Cardiac fibroblast (primary cell): Measurements from ENCODE around the gene EEFSEC.
A peak's percentile ranks its signal among the peaks of the same experiment; 100 is the strongest.

Experiments
- DNase-seq, 2 donors: peaks; one replicate each; pipeline versions ENCODE4 v3.0.0 to v3.0.0-alpha.2; 2010; ENCODE audit warnings: low read depth in 2 of 2
- H3K4me3 ChIP-seq, 2 donors: replicated peaks in 1 of 2; 1 replicate in 1 of 2; 2 replicates in 1 of 2; pipeline ENCODE4 v1.5.1; 2011; ENCODE audit warnings: low read depth in 2 of 2, low read length in 2 of 2, mild to moderate bottlenecking in 2 of 2, moderate library complexity in 1 of 2
- TF ChIP-seq, protein P1 (sequence below): IDR thresholded peaks from one replicate; pipeline ENCODE4 v1.5.1; 2011; ENCODE audit warnings: low read depth, mild to moderate bottlenecking, low read length, inconsistent platforms

EEFSEC gene

DNA sequence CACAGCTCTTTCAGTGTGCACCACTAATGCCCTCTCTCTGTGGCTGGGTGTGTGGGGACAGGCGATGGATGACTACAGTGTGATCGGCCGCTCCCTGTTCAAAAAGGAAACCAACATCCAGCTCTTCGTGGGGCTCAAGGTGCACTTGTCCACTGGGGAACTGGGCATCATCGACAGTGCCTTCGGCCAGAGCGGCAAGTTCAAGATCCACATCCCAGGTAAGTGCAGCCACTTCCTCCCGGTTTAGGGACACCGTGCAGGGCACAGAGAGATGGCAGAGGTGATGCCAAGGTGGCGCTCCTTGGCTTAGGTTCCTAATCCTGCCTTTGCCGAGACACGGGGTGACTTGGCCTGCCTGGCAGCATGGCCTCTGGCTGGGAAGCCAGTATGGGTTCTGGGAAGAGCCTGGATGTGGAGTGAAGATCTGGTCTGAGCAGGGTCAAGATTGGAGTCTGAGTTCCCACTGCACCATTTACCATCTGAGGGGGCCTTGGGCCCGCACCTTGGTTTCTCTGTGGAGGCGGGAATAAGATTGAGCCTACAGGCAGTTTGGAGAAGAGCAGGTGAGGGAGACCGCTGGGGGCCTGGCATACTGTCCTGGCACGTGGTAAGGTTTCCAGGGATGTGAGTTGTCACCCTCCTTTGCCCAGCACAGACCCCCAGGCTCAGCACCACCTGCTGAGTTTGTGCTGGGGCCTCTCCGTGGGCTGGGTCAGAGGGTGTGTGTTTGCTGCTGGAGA lies 205.0 kb downstream of the EEFSEC start:
- TF ChIP-seq, protein P1, sequence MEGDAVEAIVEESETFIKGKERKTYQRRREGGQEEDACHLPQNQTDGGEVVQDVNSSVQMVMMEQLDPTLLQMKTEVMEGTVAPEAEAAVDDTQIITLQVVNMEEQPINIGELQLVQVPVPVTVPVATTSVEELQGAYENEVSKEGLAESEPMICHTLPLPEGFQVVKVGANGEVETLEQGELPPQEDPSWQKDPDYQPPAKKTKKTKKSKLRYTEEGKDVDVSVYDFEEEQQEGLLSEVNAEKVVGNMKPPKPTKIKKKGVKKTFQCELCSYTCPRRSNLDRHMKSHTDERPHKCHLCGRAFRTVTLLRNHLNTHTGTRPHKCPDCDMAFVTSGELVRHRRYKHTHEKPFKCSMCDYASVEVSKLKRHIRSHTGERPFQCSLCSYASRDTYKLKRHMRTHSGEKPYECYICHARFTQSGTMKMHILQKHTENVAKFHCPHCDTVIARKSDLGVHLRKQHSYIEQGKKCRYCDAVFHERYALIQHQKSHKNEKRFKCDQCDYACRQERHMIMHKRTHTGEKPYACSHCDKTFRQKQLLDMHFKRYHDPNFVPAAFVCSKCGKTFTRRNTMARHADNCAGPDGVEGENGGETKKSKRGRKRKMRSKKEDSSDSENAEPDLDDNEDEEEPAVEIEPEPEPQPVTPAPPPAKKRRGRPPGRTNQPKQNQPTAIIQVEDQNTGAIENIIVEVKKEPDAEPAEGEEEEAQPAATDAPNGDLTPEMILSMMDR: no peak
- DNase-seq: no peak
- H3K4me3 ChIP-seq: no peak overlapping the region

DNA sequence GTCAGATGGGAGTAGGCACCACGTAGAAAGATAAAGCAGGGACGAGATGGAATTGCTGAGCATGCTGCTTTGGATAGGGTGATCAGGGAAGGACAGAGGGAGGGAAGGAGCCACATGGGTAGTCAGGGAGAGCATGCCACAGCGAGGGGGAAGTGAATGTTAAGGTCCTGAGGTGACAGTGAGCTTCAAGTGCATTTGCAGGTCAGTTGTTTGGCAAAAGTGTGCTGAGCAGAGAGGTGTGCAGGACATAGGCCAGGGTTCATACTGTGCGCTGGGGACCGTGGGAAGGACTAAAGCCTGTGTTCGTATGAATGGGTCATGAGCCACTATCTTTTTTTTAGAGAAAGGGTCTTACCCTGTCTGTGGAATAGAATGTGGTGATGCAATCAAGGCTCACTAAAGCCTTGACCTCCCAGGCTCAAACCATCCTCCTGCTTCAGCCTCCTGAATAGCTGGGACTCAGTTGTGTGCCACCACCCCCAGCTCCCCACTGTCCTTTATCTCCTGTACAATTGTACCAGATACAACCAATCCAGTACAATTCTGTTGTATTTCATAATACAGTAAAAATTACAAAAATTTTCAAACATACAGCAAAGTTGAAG lies 205.9 kb downstream of the EEFSEC start:
- DNase-seq: no peak
- TF ChIP-seq, protein P1: no peak
- no peak overlapping the region for H3K4me3 ChIP-seq

DNA sequence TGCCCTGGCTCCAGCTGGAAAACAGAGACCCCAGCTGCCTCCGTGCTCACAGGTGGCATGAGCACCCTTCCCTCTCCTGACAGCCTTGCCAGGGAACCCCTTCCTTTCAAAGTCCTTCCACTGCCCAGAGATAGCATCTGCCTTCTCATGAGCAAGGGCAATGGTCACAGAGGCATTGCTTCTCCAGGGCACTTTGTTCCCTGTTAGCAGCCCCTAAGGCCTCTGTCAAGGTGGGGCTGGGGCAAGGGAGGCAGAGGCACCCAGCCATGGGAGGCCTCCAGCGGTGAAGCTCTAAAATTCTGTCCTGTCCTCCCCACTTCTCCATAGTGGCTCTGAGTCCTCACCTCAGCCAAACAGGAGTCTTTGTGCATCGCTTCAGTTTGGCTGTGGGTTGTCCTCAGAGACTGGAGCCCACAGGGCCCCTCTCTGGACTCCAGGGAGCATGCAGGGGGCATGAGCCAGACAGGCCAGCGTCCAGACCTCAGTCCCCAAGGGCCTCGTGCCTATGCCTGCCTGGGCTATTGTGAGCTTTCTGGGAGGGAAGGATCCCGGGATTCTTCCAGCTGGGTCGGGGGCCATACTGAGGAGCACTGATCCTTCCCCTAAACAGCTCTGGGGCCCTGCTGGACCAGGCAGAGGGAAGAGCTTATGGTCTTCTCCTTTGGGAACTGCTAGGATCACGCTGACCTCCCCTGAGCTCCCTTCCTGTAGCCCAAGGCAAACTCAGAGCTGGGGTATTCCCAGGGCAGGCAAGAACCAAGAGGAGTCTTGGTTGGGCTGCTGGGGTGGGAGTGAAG lies 206.8 kb downstream of the EEFSEC start:
- TF ChIP-seq, protein P1: no peak
- peak in 1 of 2 donors; percentile 10 for DNase-seq
- no peak overlapping the region for H3K4me3 ChIP-seq

DNA sequence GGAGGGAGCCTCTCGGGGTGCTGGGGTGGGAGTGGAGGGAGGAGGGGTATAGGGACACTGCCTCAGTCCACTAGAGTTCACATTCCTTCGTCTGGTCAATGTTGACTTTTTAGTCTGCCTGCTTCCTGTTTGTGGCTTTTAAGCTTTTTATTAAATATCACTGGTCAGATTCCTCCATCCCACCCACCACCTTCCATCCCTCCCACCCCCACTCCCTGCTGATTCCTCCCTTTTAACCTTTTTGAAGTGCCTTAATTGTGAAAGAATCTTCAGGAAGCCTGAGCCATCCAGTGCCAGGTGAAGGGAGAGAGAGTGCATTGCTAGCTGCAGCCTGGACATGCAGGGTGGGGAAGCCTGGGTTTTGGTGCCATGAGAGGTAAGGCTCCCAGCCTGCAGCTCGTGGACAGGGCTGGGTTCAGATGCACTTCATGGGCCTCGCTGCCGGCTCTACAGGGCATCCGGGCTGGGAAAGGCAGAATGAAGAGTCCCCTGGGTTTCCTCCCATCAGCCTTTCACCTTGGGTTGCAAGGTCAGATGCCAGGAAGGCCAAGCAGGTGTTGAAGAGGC lies 207.5 kb downstream of the EEFSEC start:
- H3K4me3 ChIP-seq: no peak overlapping the region
- TF ChIP-seq, protein P1: no peak
- DNase-seq: peak in 1 of 2 donors; percentile 16

DNA sequence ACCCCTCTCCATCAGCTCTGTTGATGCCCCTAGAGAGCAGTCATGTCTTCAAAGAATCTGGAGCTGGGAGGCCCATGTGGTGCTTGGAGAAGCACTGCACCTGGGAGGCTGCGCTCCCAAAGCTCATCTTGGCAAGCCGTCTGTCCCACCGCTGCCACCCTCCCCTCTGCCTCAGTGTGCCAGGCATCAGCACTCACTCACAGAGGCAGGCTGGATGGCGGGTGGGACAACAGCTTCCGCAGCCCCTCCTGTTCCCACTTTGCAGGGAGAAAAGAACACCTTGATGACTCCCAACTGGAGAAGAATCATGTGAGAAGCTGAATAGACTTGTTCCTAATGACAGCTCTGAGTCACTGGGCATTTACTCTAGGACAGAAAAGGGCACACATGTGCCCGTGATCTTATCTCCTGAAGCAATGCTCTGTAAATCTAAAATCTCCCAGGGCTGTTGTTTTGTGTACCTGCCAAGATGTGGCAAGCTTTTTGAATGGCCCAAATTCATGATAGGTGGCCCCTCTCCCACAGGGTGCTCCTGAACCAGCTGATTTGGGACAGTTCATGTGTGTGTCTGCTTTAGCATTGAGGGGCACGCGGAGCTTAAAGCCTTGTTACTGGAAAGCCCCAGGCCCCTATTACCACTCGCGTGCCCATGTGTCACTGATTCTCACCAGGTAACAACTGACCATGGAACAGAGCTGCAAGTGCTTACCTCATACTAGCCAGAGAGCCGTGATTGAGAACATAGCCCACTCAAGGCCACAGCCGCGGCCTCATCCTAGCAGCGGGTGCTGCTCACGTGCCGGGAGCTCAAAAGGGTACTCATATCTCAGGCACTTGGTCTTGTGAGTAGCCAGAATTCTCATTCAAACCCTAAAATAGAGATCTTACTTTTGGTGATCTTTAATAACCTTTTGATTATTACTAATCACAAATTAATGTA lies 209.0 kb downstream of the EEFSEC start:
- TF ChIP-seq, protein P1: no peak
- no peak for DNase-seq

DNA sequence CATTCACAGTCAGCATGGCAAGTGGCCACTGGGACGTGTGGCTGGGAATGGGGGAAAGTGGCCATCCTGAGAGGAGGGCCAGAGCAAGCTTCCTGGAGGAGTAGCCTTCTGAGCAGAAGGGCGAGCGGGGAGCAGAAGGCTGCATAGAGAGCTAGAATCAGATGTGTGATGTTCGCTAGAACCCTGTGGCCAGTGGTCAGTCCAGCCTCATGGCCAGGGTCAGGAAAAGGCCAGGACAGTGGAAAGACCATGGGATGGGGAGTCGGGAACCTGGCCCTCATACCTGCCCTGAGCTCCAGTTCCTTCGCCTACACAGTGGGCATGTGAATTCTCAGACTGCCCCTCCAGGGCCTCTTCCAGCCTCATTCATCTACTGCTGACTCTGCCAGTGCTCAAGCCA lies 211.0 kb downstream of the EEFSEC start:
- no peak overlapping the region for H3K4me3 ChIP-seq
- no peak for DNase-seq
- TF ChIP-seq, protein P1: no peak

More for the DNA sequence above, 209.0 kb downstream of the EEFSEC start:
- no peak overlapping the region for H3K4me3 ChIP-seq
